ENCODE results near the gene HAUS2.

GRCh38 chr15:42549032-42549491, 424 bp downstream of the HAUS2 start:
- TF ChIP-seq EP300 (IDR thresholded peaks at IDR 0.05) (no peak), CTCF (IDR thresholded peaks at IDR 0.05) (no peak), POLR2A (IDR thresholded peaks at IDR 0.05) (no peak), POLR2AphosphoS5 (IDR thresholded peaks at IDR 0.05) (no peak)
